Natural killer cell (primary cell): ENCODE measurements around the gene FOSB. TPM values are rescaled to one million over a fixed set of nuclear protein-coding genes. Genes with fewer than 3 reads are reported as not detected.
"Not testable (repeated sequence)": the region's sequence is repeated elsewhere in the genome, so short reads cannot be mapped to it uniquely, and the experiment has no call there.

ENCODE experiments used
- ATAC-seq, 3 donors: fragments of 150-1000 bp in 2 of 3; fragments of 200-7000 bp in 1 of 3; cut with Tn5 transposase; 1 replicate in 1 of 3; 2 replicates in 2 of 3; pipeline ENCODE4 v1.10.0; 2021; ENCODE audit warnings: mild to moderate bottlenecking in 2 of 3, moderate library complexity in 2 of 3
- DNase-seq, 2 donors: peaks; one replicate each; pipeline versions ENCODE4 v3.0.0 to v3.0.0-alpha.2; 2013 to 2021; ENCODE audit warnings: mixed read lengths in 1 of 2
- H3K27ac ChIP-seq: one replicate; pipeline ENCODE4 v1.5.1; 2013; ENCODE audit warnings: mild to moderate bottlenecking, low read length
- H3K27me3 ChIP-seq: one replicate; pipeline ENCODE4 v1.6.1; 2013; ENCODE audit warnings: low read length; ENCODE audit not compliant: control insufficient read depth, insufficient read depth
- H3K36me3 ChIP-seq: one replicate; pipeline ENCODE4 v1.6.1; 2013; ENCODE audit warnings: low read length; ENCODE audit not compliant: control insufficient read depth, insufficient read depth
- H3K4me1 ChIP-seq: one replicate; pipeline ENCODE4 v1.6.1; 2013; ENCODE audit warnings: low read length; ENCODE audit not compliant: control insufficient read depth, insufficient read depth
- H3K4me3 ChIP-seq: one replicate; pipeline ENCODE4 v1.5.1; 2013; ENCODE audit warnings: low read length
- H3K9me3 ChIP-seq: one replicate; pipeline ENCODE4 v1.6.1; 2013; ENCODE audit warnings: low read length; ENCODE audit not compliant: control insufficient read depth, insufficient read depth
- H3K27ac Mint-ChIP-seq, 2 donors: one replicate each; pipeline ENCODE4 v1.8.0; 2022; ENCODE audit warnings: mild to moderate bottlenecking in 2 of 2, mixed read lengths in 2 of 2, moderate library complexity in 1 of 2
- H3K27me3 Mint-ChIP-seq, 2 donors: one replicate each; pipeline ENCODE4 v1.8.0; 2022; ENCODE audit warnings: low read depth in 2 of 2, mixed read lengths in 2 of 2
- H3K36me3 Mint-ChIP-seq: one replicate; pipeline ENCODE4 v1.8.0; 2022; ENCODE audit warnings: mixed read lengths
- H3K4me1 Mint-ChIP-seq, 2 donors: one replicate each; pipeline ENCODE4 v1.8.0; 2022; ENCODE audit warnings: mixed read lengths in 2 of 2
- H3K4me3 Mint-ChIP-seq: one replicate; pipeline ENCODE4 v1.8.0; 2022; ENCODE audit warnings: mild to moderate bottlenecking, moderate library complexity, mixed read lengths
- H3K9me3 Mint-ChIP-seq, 2 donors: one replicate each; pipeline ENCODE4 v1.8.0; 2022; ENCODE audit warnings: mixed read lengths in 2 of 2
- CTCF ChIP-seq: fragments of 200-600 bp; IDR thresholded peaks from one replicate; pipeline ENCODE4 v1.8.0; 2022; ENCODE audit warnings: antibody characterized with exemption
- WGBS: methylation state at CpG from one replicate; pipeline ENCODE4 v1.1.7; 2013; ENCODE audit warnings: missing lambda C conversion rate; ENCODE audit not compliant: insufficient coverage; 5-methylcytosine and 5-hydroxymethylcytosine counted together
- intact Hi-C: fragments of 100-400 bp; cut with micrococcal nuclease; formaldehyde crosslinking; loops from one replicate; pipeline ENCODE4 v1.14.2; 2022
- total RNA-seq, 4 donors: library from RNA; stranded (reverse); fragments of 120-200 nt in 1 of 4; gene quantifications; one replicate each; pipeline versions ENCODE4 v1.2.3 to v1.2.4, GENCODE V29; 2013 to 2022

FOSB gene
- total RNA-seq, 3 donors from 2014 or later (not counting 1 experiment from before 2014, with no cell fraction given), result 784 to 1,837 (median 1,121) TPM

- 0% methylated on average over 27 of the region's 28 CpGs for WGBS
These were observed 41.3 kb downstream of the FOSB start for GRCh38 chr19:45508861-45509691.

GRCh38 chr19:45509692-45510015 is 41.9 kb downstream of the FOSB start:
- peaks cover 49 to 67% of the 10 kb centered on the region in 2 donors for H3K4me1 Mint-ChIP-seq
- no peaks in the 10 kb centered on the region for H3K27me3 ChIP-seq
- intact Hi-C loops, result no loop called here
- WGBS, result 13% methylated on average over 3 of the region's 3 CpGs
- H3K36me3 Mint-ChIP-seq, result no peaks in the 10 kb centered on the region
- ATAC-seq, result no peak
- peaks cover 65% of the 10 kb centered on the region for H3K4me1 ChIP-seq
- H3K36me3 ChIP-seq, result peaks cover 4% of the 10 kb centered on the region
- H3K27me3 Mint-ChIP-seq, result no peaks in the 10 kb centered on the region
- H3K9me3 ChIP-seq, result no peaks in the 10 kb centered on the region
- H3K4me3 Mint-ChIP-seq, result peak overlapping the region; percentile 98
- no peak for TF ChIP-seq CTCF
- peak overlapping the region; percentile 98 for H3K4me3 ChIP-seq
- H3K27ac ChIP-seq, result peak overlapping the region; percentile 62
- peak overlapping the region; percentile 81 to 97 for H3K27ac Mint-ChIP-seq
- no peak for DNase-seq
- no peaks in the 10 kb centered on the region for H3K9me3 Mint-ChIP-seq

More at GRCh38 chr19:45508861-45509691, 41.3 kb downstream of the FOSB start:
- H3K27ac Mint-ChIP-seq, result peak overlapping the region; percentile 81 to 97
- H3K27me3 Mint-ChIP-seq, result no peaks in the 10 kb centered on the region
- intact Hi-C loops, result no loop called here
- peak overlapping the region; percentile 98 for H3K4me3 ChIP-seq
- H3K9me3 Mint-ChIP-seq, result no peaks in the 10 kb centered on the region
- H3K4me1 Mint-ChIP-seq, result peaks cover 46 to 62% of the 10 kb centered on the region in 2 donors
- peak overlapping the region; percentile 62 for H3K27ac ChIP-seq
- peaks cover 59% of the 10 kb centered on the region for H3K4me1 ChIP-seq
- H3K36me3 Mint-ChIP-seq, result no peaks in the 10 kb centered on the region
- peaks cover 3% of the 10 kb centered on the region for H3K36me3 ChIP-seq
- peak in 1 of 2 donors; percentile 50 for DNase-seq
- ATAC-seq, result peak in 2 of 3 donors; percentile 3 to 5
- TF ChIP-seq CTCF, result no peak
- no peaks in the 10 kb centered on the region for H3K9me3 ChIP-seq
- H3K4me3 Mint-ChIP-seq, result peak overlapping the region; percentile 98
- no peaks in the 10 kb centered on the region for H3K27me3 ChIP-seq

- Histone ChIP-seq H3K27ac (peak overlapping the region; percentile 15), H3K4me1 (peaks cover 72% of the 10 kb centered on the region)
- ATAC-seq, H3K36me3 ChIP-seq, DNase-seq, H3K9me3 ChIP-seq, intact Hi-C loops, H3K4me3 ChIP-seq, H3K36me3 Mint-ChIP-seq, H3K27me3 Mint-ChIP-seq, H3K27me3 ChIP-seq, H3K9me3 Mint-ChIP-seq: not testable (repeated sequence)
- peak overlapping the region; percentile 81 to 97 for H3K27ac Mint-ChIP-seq
- H3K4me3 Mint-ChIP-seq, result peak overlapping the region; percentile 98
- 92% methylated on average over 11 of the region's 11 CpGs for WGBS
- H3K4me1 Mint-ChIP-seq, result peaks cover 49 to 74% of the 10 kb centered on the region in 2 donors
These were observed 42.6 kb downstream of the FOSB start for GRCh38 chr19:45510352-45510751.

- Mint-ChIP-seq H3K27me3 (no peaks in the 10 kb centered on the region), H3K9me3 (no peaks in the 10 kb centered on the region), H3K36me3 (no peaks in the 10 kb centered on the region), H3K4me1 (peaks cover 49 to 78% of the 10 kb centered on the region in 2 donors), H3K27ac (peak overlapping the region; percentile 81 to 97), H3K4me3 (peak overlapping the region; percentile 79)
- DNase-seq (no peak), ATAC-seq (no peak)
- intact Hi-C loops, result no loop called here
- Histone ChIP-seq H3K36me3 (peaks cover 7% of the 10 kb centered on the region), H3K4me1 (peaks cover 72% of the 10 kb centered on the region), H3K27me3 (no peaks in the 10 kb centered on the region), H3K9me3 (no peaks in the 10 kb centered on the region), H3K4me3 (no peak overlapping the region), H3K27ac (no peak overlapping the region)
- WGBS, result 83% methylated on average over 5 of the region's 5 CpGs
- no peak for TF ChIP-seq CTCF
These were observed 43.3 kb downstream of the FOSB start for GRCh38 chr19:45511074-45511473.
